ENCODE measurements around the gene CMKLR1.

- TF ChIP-seq, protein P1, sequence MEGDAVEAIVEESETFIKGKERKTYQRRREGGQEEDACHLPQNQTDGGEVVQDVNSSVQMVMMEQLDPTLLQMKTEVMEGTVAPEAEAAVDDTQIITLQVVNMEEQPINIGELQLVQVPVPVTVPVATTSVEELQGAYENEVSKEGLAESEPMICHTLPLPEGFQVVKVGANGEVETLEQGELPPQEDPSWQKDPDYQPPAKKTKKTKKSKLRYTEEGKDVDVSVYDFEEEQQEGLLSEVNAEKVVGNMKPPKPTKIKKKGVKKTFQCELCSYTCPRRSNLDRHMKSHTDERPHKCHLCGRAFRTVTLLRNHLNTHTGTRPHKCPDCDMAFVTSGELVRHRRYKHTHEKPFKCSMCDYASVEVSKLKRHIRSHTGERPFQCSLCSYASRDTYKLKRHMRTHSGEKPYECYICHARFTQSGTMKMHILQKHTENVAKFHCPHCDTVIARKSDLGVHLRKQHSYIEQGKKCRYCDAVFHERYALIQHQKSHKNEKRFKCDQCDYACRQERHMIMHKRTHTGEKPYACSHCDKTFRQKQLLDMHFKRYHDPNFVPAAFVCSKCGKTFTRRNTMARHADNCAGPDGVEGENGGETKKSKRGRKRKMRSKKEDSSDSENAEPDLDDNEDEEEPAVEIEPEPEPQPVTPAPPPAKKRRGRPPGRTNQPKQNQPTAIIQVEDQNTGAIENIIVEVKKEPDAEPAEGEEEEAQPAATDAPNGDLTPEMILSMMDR (IDR thresholded peaks at IDR 0.05): no peak
- no peak for TF ChIP-seq POLR2A (IDR thresholded peaks at IDR 0.05)
Observed at GRCh38 chr12:108335349-108336119, 3.6 kb downstream of the CMKLR1 start.

Data from lower leg skin (tissue), 3 donors.